ENCODE measurements around the gene FEM1A.
A peak's percentile ranks its signal among the peaks of the same experiment; 100 is the strongest.
"Not testable (repeated sequence)": the region's sequence is repeated elsewhere in the genome, so short reads cannot be mapped to it uniquely, and the experiment has no call there.

FEM1A gene

GRCh38 chr19:4830768-4831265 lies 39.3 kb downstream of the FEM1A start:
- H3K4me3 ChIP-seq (ENCODE audit: low read length), result peak overlapping the region; percentile 64
- no peak for TF ChIP-seq CTCF (conservative IDR thresholded peaks at IDR 0.05; ENCODE audit: low read depth, low read length)
- DNase-seq (ENCODE audit: low read depth), result no peak

GRCh38 chr19:4831304-4831978 lies 39.9 kb downstream of the FEM1A start, which contains the start of gene TICAM1:
TSS of gene TICAM1 (minus strand) at chr19:4831712. CDS start at chr19:4818377, 13,335 bp downstream.
- no peak for TF ChIP-seq CTCF (conservative IDR thresholded peaks at IDR 0.05; ENCODE audit: low read depth, low read length)

GRCh38 chr19:4831979-4832340 lies 40.4 kb downstream of the FEM1A start:
- not testable (repeated sequence) for DNase-seq (ENCODE audit: low read depth)

More at GRCh38 chr19:4831304-4831978, 39.9 kb downstream of the FEM1A start, which contains the start of gene TICAM1:
- no peak for DNase-seq (ENCODE audit: low read depth)
- H3K4me3 ChIP-seq (ENCODE audit: low read length), result peak within 1 kb of the TSS; percentile 64

GRCh38 chr19:4832776-4833175 lies 41.2 kb downstream of the FEM1A start:
- DNase-seq (ENCODE audit: low read depth), result no peak
- no peak for TF ChIP-seq CTCF (conservative IDR thresholded peaks at IDR 0.05; ENCODE audit: low read depth, low read length)
- no peak overlapping the region for H3K4me3 ChIP-seq (ENCODE audit: low read length)

More at GRCh38 chr19:4831979-4832340, 40.4 kb downstream of the FEM1A start:
- H3K4me3 ChIP-seq (ENCODE audit: low read length), result peak overlapping the region; percentile 64

- H3K4me3 ChIP-seq (ENCODE audit: low read length), result no peak overlapping the region
- TF ChIP-seq CTCF (conservative IDR thresholded peaks at IDR 0.05; ENCODE audit: low read depth, low read length), result no peak
- DNase-seq (ENCODE audit: low read depth), result no peak
Observed at GRCh38 chr19:4839192-4839591, 47.7 kb downstream of the FEM1A start.

GRCh38 chr19:4843647-4843965 lies 52.1 kb downstream of the FEM1A start:
- TF ChIP-seq CTCF (conservative IDR thresholded peaks at IDR 0.05; ENCODE audit: low read depth, low read length), result no peak
- DNase-seq (ENCODE audit: low read depth), result no peak
- no peak overlapping the region for H3K4me3 ChIP-seq (ENCODE audit: low read length)

- no peak overlapping the region for H3K4me3 ChIP-seq (ENCODE audit: low read length)
- no peak for TF ChIP-seq CTCF (conservative IDR thresholded peaks at IDR 0.05; ENCODE audit: low read depth, low read length)
- DNase-seq (ENCODE audit: low read depth), result no peak
Observed at GRCh38 chr19:4844348-4845179, 53.0 kb downstream of the FEM1A start.

GRCh38 chr19:4845975-4846374 lies 54.4 kb downstream of the FEM1A start:
- H3K4me3 ChIP-seq (ENCODE audit: low read length); DNase-seq (ENCODE audit: low read depth): not testable (repeated sequence)

All from retinal pigment epithelial cell (primary cell).